ENCODE measurements around the gene TMC1.
A peak's percentile ranks its signal among the peaks of the same experiment; 100 is the strongest.

TMC1 gene

DNA sequence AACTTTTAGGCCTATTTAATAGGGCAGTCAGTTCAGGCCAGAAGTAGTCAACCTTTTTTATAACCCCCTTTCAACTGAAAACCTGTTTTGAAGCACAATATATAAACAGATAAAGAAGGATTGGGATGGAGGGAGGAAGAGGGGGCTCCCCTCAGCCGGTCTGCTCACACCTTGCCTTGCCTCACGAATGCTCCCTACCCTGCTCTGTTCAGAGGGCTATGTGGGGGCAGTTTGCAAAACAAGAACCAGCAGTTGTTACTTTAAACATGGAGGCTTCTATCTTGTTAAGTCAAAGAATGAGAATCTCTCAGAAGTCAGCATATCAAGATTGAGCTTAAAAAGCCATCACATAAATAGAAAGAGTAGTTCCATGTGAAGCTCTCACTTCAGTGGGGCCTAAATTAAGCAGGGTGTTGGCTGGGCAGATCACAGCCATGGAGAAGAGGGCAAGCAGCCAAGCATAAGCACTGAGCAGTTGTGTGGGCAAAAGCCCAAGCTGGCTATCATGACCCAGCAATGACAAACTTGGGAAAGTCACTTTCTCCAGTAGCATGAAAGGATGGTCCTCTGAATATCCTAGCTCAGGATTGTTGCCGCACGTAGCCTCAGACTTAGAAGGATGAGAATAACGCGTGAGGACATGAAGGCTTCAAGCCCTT, 360.8 kb downstream of the TMC1 start:
- peak; percentile 35 for DNase-seq

DNA sequence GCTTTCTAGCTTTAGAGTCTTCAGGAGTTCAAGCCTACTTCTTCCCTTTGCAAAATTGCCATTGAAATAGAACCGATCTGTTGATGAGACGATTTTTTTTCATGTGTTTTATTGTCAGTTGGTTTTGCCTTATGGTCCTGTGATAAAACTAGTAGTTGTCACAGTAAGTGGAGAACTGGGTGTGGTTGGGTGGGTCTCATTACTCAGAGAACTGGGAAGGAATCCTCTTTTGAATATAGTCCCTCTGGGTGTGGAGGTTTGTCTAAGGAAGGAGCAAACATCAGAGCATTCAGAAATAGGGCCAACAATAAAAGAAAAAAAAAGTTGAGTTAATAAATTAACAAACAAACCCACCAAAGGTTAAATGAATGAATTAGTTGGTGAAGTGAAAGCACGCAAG, 362.5 kb downstream of the TMC1 start:
- DNase-seq = peak; percentile 23

DNA sequence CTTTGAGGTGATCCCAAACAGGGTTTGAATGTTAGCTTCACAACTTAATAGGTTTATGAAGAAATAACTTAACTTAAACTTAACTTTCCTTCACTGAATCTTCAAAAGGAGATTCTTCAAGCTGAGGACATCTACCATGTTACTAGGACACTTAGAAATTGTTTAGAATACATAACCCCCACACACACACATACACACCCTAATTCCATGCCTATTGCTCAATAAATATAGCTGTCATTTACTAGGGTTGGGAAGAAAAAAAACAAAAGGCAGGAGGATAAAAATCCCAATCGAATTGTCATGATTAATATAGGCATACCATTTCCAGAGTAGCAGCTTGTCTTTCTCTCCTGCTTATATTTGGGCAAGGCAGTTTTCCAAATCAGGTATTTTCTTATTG, 363.1 kb downstream of the TMC1 start:
- DNase-seq = no peak
